CD4-positive, alpha-beta T cell treated with Interleukin-6 at 100 ng/mL for 8 hours (primary cell): Measurements from ENCODE around the gene HYAL1.
"Not testable (repeated sequence)": the region's sequence is repeated elsewhere in the genome, so short reads cannot be mapped to it uniquely, and the experiment has no call there.

ENCODE experiments used
- DNase-seq: peaks from one replicate; pipeline ENCODE4 v3.0.0-alpha.2; 2020; ENCODE audit warnings: mixed read lengths, low spot score

The HYAL1 gene

GRCh38 chr3:50272911-50273688 is 30.3 kb downstream of the HYAL1 start:
- DNase-seq, result peak; percentile 77

GRCh38 chr3:50272538-50272910 is 30.9 kb downstream of the HYAL1 start:
- not testable (repeated sequence) for DNase-seq

GRCh38 chr3:50271314-50271936 is 31.9 kb downstream of the HYAL1 start:
- DNase-seq, result no peak

GRCh38 chr3:50270422-50271224 is 32.8 kb downstream of the HYAL1 start:
- no peak for DNase-seq

GRCh38 chr3:50269977-50270413 is 33.4 kb downstream of the HYAL1 start:
- no peak for DNase-seq

GRCh38 chr3:50269460-50269859 is 33.9 kb downstream of the HYAL1 start:
- no peak for DNase-seq

- DNase-seq, result no peak
Measured at GRCh38 chr3:50268703-50269451, 34.5 kb downstream of the HYAL1 start, which contains the start of gene SEMA3B. Gene SEMA3B (plus strand): TSS chr3:50269147. CDS start chr3:50269241, 94 bp downstream.

- DNase-seq, result no peak
Measured at GRCh38 chr3:50268276-50268675, 35.1 kb downstream of the HYAL1 start.

GRCh38 chr3:50267280-50267913 is 36.0 kb downstream of the HYAL1 start:
- DNase-seq, result no peak

- no peak for DNase-seq
Measured at GRCh38 chr3:50266836-50267235, 36.5 kb downstream of the HYAL1 start.

GRCh38 chr3:50266017-50266416 is 37.4 kb downstream of the HYAL1 start:
- no peak for DNase-seq

- DNase-seq, result no peak
Measured at GRCh38 chr3:50265571-50265970, 37.8 kb downstream of the HYAL1 start.

GRCh38 chr3:50264964-50265485 is 38.3 kb downstream of the HYAL1 start:
- DNase-seq, result no peak

- DNase-seq, result no peak
Measured at GRCh38 chr3:50264383-50264963, 38.9 kb downstream of the HYAL1 start.

GRCh38 chr3:50263478-50264382 is 39.6 kb downstream of the HYAL1 start:
- DNase-seq, result no peak

- DNase-seq, result no peak
Measured at GRCh38 chr3:50262778-50263177, 40.6 kb downstream of the HYAL1 start.

GRCh38 chr3:50262200-50262599 is 41.2 kb downstream of the HYAL1 start:
- DNase-seq, result not testable (repeated sequence)

GRCh38 chr3:50261505-50261904 is 41.9 kb downstream of the HYAL1 start:
- DNase-seq, result no peak

GRCh38 chr3:50260942-50261441 is 42.4 kb downstream of the HYAL1 start:
- DNase-seq, result no peak
